ENCODE measurements around the gene C2CD2.
A peak's percentile ranks its signal among the peaks of the same experiment; 100 is the strongest.
"Not testable (repeated sequence)": the region's sequence is repeated elsewhere in the genome, so short reads cannot be mapped to it uniquely, and the experiment has no call there.

Gene C2CD2

GRCh38 chr21:41953831-41954653 lies at the start of gene C2CD2:
C2CD2 (minus strand) TSS chr21:41954018; CDS start chr21:41953648, 370 bp downstream.
- Histone ChIP-seq H3K4me3 (ENCODE audit: low read depth in 1 of 2, low read length in 2 of 2) (peak within 1 kb of the TSS; percentile 54 to 81), H3K4me1 (ENCODE audit: control insufficient read depth in 1 of 2, insufficient read depth in 2 of 2, low read length in 2 of 2) (peaks cover 7 to 28% of the 10 kb centered on the region in 2 donors), H3K27me3 (ENCODE audit: low read depth, low read length) (no peaks in the 10 kb centered on the region), H3K27ac (ENCODE audit: low read length) (no peak within 1 kb of the TSS), H3K9me3 (ENCODE audit: control insufficient read depth in 1 of 2, low read length in 2 of 2) (no peaks in the 10 kb centered on the region), H3K36me3 (ENCODE audit: control insufficient read depth in 1 of 2, insufficient read depth in 2 of 2, low read length in 2 of 2) (no peaks in the 10 kb centered on the region)

- H3K36me3 ChIP-seq (ENCODE audit: control insufficient read depth in 1 of 2, insufficient read depth in 2 of 2, low read length in 2 of 2) = peaks cover 6 to 27% of the 10 kb centered on the region in 2 donors
- no peak overlapping the region for H3K4me3 ChIP-seq (ENCODE audit: low read depth in 1 of 2, low read length in 2 of 2)
- H3K4me1 ChIP-seq (ENCODE audit: control insufficient read depth in 1 of 2, insufficient read depth in 2 of 2, low read length in 2 of 2) = no peaks in the 10 kb centered on the region
- no peak overlapping the region for H3K27ac ChIP-seq (ENCODE audit: low read length)
- no peaks in the 10 kb centered on the region for H3K9me3 ChIP-seq (ENCODE audit: control insufficient read depth in 1 of 2, low read length in 2 of 2)
- H3K27me3 ChIP-seq (ENCODE audit: low read depth, low read length) = no peaks in the 10 kb centered on the region
Observed at GRCh38 chr21:42003051-42003461, 49.2 kb upstream of the C2CD2 start.

- H3K36me3 ChIP-seq (ENCODE audit: control insufficient read depth in 1 of 2, insufficient read depth in 2 of 2, low read length in 2 of 2) = peaks cover 6 to 32% of the 10 kb centered on the region in 2 donors
- H3K9me3 ChIP-seq (ENCODE audit: control insufficient read depth in 1 of 2, low read length in 2 of 2) = no peaks in the 10 kb centered on the region
- no peaks in the 10 kb centered on the region for H3K4me1 ChIP-seq (ENCODE audit: control insufficient read depth in 1 of 2, insufficient read depth in 2 of 2, low read length in 2 of 2)
- H3K27ac ChIP-seq (ENCODE audit: low read length) = no peak overlapping the region
- no peak overlapping the region for H3K4me3 ChIP-seq (ENCODE audit: low read depth in 1 of 2, low read length in 2 of 2)
- H3K27me3 ChIP-seq (ENCODE audit: low read depth, low read length) = no peaks in the 10 kb centered on the region
Observed at GRCh38 chr21:42002421-42002958, 48.7 kb upstream of the C2CD2 start.

- Histone ChIP-seq H3K9me3 (ENCODE audit: control insufficient read depth in 1 of 2, low read length in 2 of 2) (no peaks in the 10 kb centered on the region), H3K36me3 (ENCODE audit: control insufficient read depth in 1 of 2, insufficient read depth in 2 of 2, low read length in 2 of 2) (peaks cover 6 to 32% of the 10 kb centered on the region in 2 donors), H3K4me3 (ENCODE audit: low read depth in 1 of 2, low read length in 2 of 2) (no peak overlapping the region), H3K27ac (ENCODE audit: low read length) (no peak overlapping the region), H3K4me1 (ENCODE audit: control insufficient read depth in 1 of 2, insufficient read depth in 2 of 2, low read length in 2 of 2) (no peaks in the 10 kb centered on the region), H3K27me3 (ENCODE audit: low read depth, low read length) (no peaks in the 10 kb centered on the region)
Observed at GRCh38 chr21:42001781-42002180, 48.0 kb upstream of the C2CD2 start.

GRCh38 chr21:42000908-42001307 lies 47.1 kb upstream of the C2CD2 start:
- Histone ChIP-seq H3K4me1 (ENCODE audit: control insufficient read depth in 1 of 2, insufficient read depth in 2 of 2, low read length in 2 of 2) (no peaks in the 10 kb centered on the region), H3K27ac (ENCODE audit: low read length) (no peak overlapping the region), H3K4me3 (ENCODE audit: low read depth in 1 of 2, low read length in 2 of 2) (no peak overlapping the region), H3K36me3 (ENCODE audit: control insufficient read depth in 1 of 2, insufficient read depth in 2 of 2, low read length in 2 of 2) (peaks cover 6 to 32% of the 10 kb centered on the region in 2 donors), H3K9me3 (ENCODE audit: control insufficient read depth in 1 of 2, low read length in 2 of 2) (peaks cover 0 to under 1% of the 10 kb centered on the region in 2 donors), H3K27me3 (ENCODE audit: low read depth, low read length) (no peaks in the 10 kb centered on the region)

GRCh38 chr21:41997657-41998056 lies 43.8 kb upstream of the C2CD2 start:
- Histone ChIP-seq H3K9me3 (ENCODE audit: control insufficient read depth in 1 of 2, low read length in 2 of 2) (peaks cover 0 to 3% of the 10 kb centered on the region in 2 donors), H3K27me3 (ENCODE audit: low read depth, low read length) (no peaks in the 10 kb centered on the region), H3K4me1 (ENCODE audit: control insufficient read depth in 1 of 2, insufficient read depth in 2 of 2, low read length in 2 of 2) (no peaks in the 10 kb centered on the region), H3K27ac (ENCODE audit: low read length) (no peak overlapping the region), H3K36me3 (ENCODE audit: control insufficient read depth in 1 of 2, insufficient read depth in 2 of 2, low read length in 2 of 2) (peaks cover 16 to 44% of the 10 kb centered on the region in 2 donors), H3K4me3 (ENCODE audit: low read depth in 1 of 2, low read length in 2 of 2) (no peak overlapping the region)

- H3K9me3 ChIP-seq (ENCODE audit: control insufficient read depth in 1 of 2, low read length in 2 of 2) = peaks cover 0 to 3% of the 10 kb centered on the region in 2 donors
- H3K4me1 ChIP-seq (ENCODE audit: control insufficient read depth in 1 of 2, insufficient read depth in 2 of 2, low read length in 2 of 2) = no peaks in the 10 kb centered on the region
- no peak overlapping the region for H3K27ac ChIP-seq (ENCODE audit: low read length)
- peaks cover 29 to 48% of the 10 kb centered on the region in 2 donors for H3K36me3 ChIP-seq (ENCODE audit: control insufficient read depth in 1 of 2, insufficient read depth in 2 of 2, low read length in 2 of 2)
- no peak overlapping the region for H3K4me3 ChIP-seq (ENCODE audit: low read depth in 1 of 2, low read length in 2 of 2)
- no peaks in the 10 kb centered on the region for H3K27me3 ChIP-seq (ENCODE audit: low read depth, low read length)
Observed at GRCh38 chr21:41995577-41995976, 41.8 kb upstream of the C2CD2 start.

DNA sequence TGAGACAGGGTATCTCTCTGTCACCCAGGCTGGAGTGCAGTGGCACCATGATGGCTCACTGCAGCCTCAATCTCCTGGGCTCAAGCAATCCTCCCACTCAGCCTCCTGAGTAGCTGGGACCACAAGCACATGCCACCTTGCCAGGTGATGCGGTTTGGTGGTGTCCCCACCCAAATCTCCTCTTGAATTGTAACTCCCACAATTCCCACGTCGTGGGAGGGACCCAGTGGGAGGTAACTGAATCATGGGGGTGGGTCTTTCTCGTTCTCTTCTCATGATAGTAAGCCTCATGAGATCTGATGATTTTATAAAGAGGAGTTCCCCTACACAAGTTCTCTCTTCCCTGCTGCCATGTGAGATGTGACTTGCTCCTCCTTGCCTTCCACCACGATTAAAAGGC lies 40.8 kb upstream of the C2CD2 start:
- H3K27ac ChIP-seq (ENCODE audit: low read length); H3K27me3 ChIP-seq (ENCODE audit: low read depth, low read length); H3K4me3 ChIP-seq (ENCODE audit: low read depth in 1 of 2, low read length in 2 of 2); H3K9me3 ChIP-seq (ENCODE audit: control insufficient read depth in 1 of 2, low read length in 2 of 2); H3K4me1 ChIP-seq (ENCODE audit: control insufficient read depth in 1 of 2, insufficient read depth in 2 of 2, low read length in 2 of 2): not testable (repeated sequence)
- H3K36me3 ChIP-seq (ENCODE audit: control insufficient read depth in 1 of 2, insufficient read depth in 2 of 2, low read length in 2 of 2) = peaks cover 29 to 41% of the 10 kb centered on the region in 2 donors

- Histone ChIP-seq H3K36me3 (ENCODE audit: control insufficient read depth in 1 of 2, insufficient read depth in 2 of 2, low read length in 2 of 2) (peaks cover 29 to 38% of the 10 kb centered on the region in 2 donors), H3K27ac (ENCODE audit: low read length) (no peak overlapping the region)
Observed at GRCh38 chr21:41993744-41994143, 39.9 kb upstream of the C2CD2 start.

GRCh38 chr21:41992576-41992975 lies 38.8 kb upstream of the C2CD2 start:
- Histone ChIP-seq H3K9me3 (ENCODE audit: control insufficient read depth in 1 of 2, low read length in 2 of 2) (peaks cover 0 to 3% of the 10 kb centered on the region in 2 donors), H3K27ac (ENCODE audit: low read length) (no peak overlapping the region)

More at GRCh38 chr21:41993744-41994143, 39.9 kb upstream of the C2CD2 start:
- Histone ChIP-seq H3K4me1 (ENCODE audit: control insufficient read depth in 1 of 2, insufficient read depth in 2 of 2, low read length in 2 of 2) (no peaks in the 10 kb centered on the region), H3K9me3 (ENCODE audit: control insufficient read depth in 1 of 2, low read length in 2 of 2) (peaks cover 0 to 3% of the 10 kb centered on the region in 2 donors), H3K27me3 (ENCODE audit: low read depth, low read length) (no peaks in the 10 kb centered on the region), H3K4me3 (ENCODE audit: low read depth in 1 of 2, low read length in 2 of 2) (no peak overlapping the region)

DNA sequence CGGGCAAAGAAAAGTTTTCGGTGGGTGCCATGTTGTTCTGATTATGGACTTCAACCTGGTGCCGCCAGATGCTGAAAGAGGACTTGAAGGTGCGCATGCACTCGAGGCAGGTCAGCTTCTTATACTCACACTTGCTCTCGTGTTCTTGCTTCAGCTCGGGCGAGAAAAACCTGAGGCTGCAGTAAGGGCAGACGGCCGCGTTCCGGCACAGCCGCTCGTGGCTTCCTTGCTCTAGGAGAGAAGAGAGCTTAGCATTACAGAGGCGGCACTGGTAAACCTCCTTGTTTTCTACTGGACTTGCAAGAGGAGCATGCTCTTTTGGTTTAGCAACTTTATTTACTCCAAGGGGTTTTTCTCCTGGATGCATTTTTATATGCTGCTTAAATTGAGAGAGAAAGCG lies 37.8 kb upstream of the C2CD2 start:
- H3K36me3 ChIP-seq (ENCODE audit: control insufficient read depth in 1 of 2, insufficient read depth in 2 of 2, low read length in 2 of 2) = peaks cover 29 to 33% of the 10 kb centered on the region in 2 donors
- H3K4me3 ChIP-seq (ENCODE audit: low read depth in 1 of 2, low read length in 2 of 2) = no peak overlapping the region

More at GRCh38 chr21:41992576-41992975, 38.8 kb upstream of the C2CD2 start:
- H3K27me3 ChIP-seq (ENCODE audit: low read depth, low read length) = no peaks in the 10 kb centered on the region
- H3K36me3 ChIP-seq (ENCODE audit: control insufficient read depth in 1 of 2, insufficient read depth in 2 of 2, low read length in 2 of 2) = peaks cover 29 to 34% of the 10 kb centered on the region in 2 donors
- H3K4me3 ChIP-seq (ENCODE audit: low read depth in 1 of 2, low read length in 2 of 2) = no peak overlapping the region
- no peaks in the 10 kb centered on the region for H3K4me1 ChIP-seq (ENCODE audit: control insufficient read depth in 1 of 2, insufficient read depth in 2 of 2, low read length in 2 of 2)

More for the DNA sequence above, 37.8 kb upstream of the C2CD2 start:
- Histone ChIP-seq H3K4me1 (ENCODE audit: control insufficient read depth in 1 of 2, insufficient read depth in 2 of 2, low read length in 2 of 2) (no peaks in the 10 kb centered on the region), H3K27me3 (ENCODE audit: low read depth, low read length) (no peaks in the 10 kb centered on the region), H3K9me3 (ENCODE audit: control insufficient read depth in 1 of 2, low read length in 2 of 2) (peaks cover 0 to 3% of the 10 kb centered on the region in 2 donors), H3K27ac (ENCODE audit: low read length) (no peak overlapping the region)

Data from muscle layer of duodenum (tissue), 2 donors.